CD14-positive monocyte (primary cell): ENCODE results near the gene PRKD1. TPM values are rescaled to one million over a fixed set of nuclear protein-coding genes. Genes with fewer than 3 reads are reported as not detected.

Experiments used
- DNase-seq, 3 donors: peaks; one replicate each; pipeline ENCODE4 v3.0.0-alpha.2; 2011 to 2022
- H2AFZ ChIP-seq: 2 replicates; pipeline ENCODE4 v1.6.0; 2012; ENCODE audit warnings: mild to moderate bottlenecking, low read depth, low read length, inconsistent platforms; ENCODE audit not compliant: insufficient read depth, poor library complexity, severe bottlenecking
- H3K27ac ChIP-seq, 2 donors: 1 replicate in 1 of 2; 2 replicates in 1 of 2; pipeline ENCODE4 v1.5.1; 2012 to 2013; ENCODE audit warnings: low read length in 2 of 2, control low read depth in 1 of 2, inconsistent platforms in 1 of 2, low read depth in 1 of 2, mild to moderate bottlenecking in 1 of 2
- H3K27me3 ChIP-seq, 2 donors: one replicate each; pipeline versions ENCODE4 v1.6.0 to v1.6.1; 2011 to 2013; ENCODE audit warnings: low read length in 2 of 2; ENCODE audit not compliant: control insufficient read depth in 2 of 2, insufficient read depth in 2 of 2
- H3K36me3 ChIP-seq, 2 donors: replicated peaks in 1 of 2; 1 replicate in 1 of 2; 2 replicates in 1 of 2; pipeline versions ENCODE4 v1.5.1 to v1.6.1; 2012 to 2013; ENCODE audit warnings: low read length in 2 of 2, control low read depth in 1 of 2, inconsistent platforms in 1 of 2, mild to moderate bottlenecking in 1 of 2; ENCODE audit not compliant: insufficient read depth in 2 of 2, control insufficient read depth in 1 of 2
- H3K4me1 ChIP-seq, 2 donors: 1 replicate in 1 of 2; 2 replicates in 1 of 2; pipeline versions ENCODE4 v1.5.1 to v1.6.1; 2012 to 2013; ENCODE audit warnings: low read length in 2 of 2, control low read depth in 1 of 2, inconsistent platforms in 1 of 2, mild to moderate bottlenecking in 1 of 2, moderate library complexity in 1 of 2; ENCODE audit not compliant: insufficient read depth in 2 of 2, control insufficient read depth in 1 of 2
- H3K4me2 ChIP-seq: replicated peaks from 2 replicates; pipeline ENCODE3; 2012; ENCODE audit warnings: low read length, moderate library complexity, mild to moderate bottlenecking; ENCODE audit not compliant: poor library complexity, severe bottlenecking; ENCODE audit errors: extremely low read depth
- H3K4me3 ChIP-seq, 3 experiments: fragments of 200-600 bp in 1 of 3; sonication (generic) in 1 of 3; replicated peaks in 1 of 3; 1 replicate in 2 of 3; 2 replicates in 1 of 3; pipeline ENCODE4 v1.5.1; 2011 to 2013; ENCODE audit warnings: low read length in 3 of 3, mild to moderate bottlenecking in 3 of 3, control low read depth in 2 of 3, low read depth in 2 of 3, inconsistent platforms in 1 of 3, moderate library complexity in 1 of 3
- H3K79me2 ChIP-seq: 2 replicates; pipeline ENCODE4 v1.6.0; 2012; ENCODE audit warnings: mild to moderate bottlenecking, control low read depth, inconsistent platforms, low read length, moderate library complexity; ENCODE audit not compliant: insufficient read depth
- H3K9ac ChIP-seq: 2 replicates; pipeline ENCODE4 v1.6.0; 2017; ENCODE audit warnings: low read length, mild to moderate bottlenecking; ENCODE audit not compliant: insufficient read depth, poor library complexity, severe bottlenecking
- H3K9me3 ChIP-seq, 2 donors: replicated peaks in 1 of 2; 1 replicate in 1 of 2; 2 replicates in 1 of 2; pipeline versions ENCODE4 v1.5.1 to v1.6.1; 2012 to 2013; ENCODE audit warnings: low read length in 2 of 2, control low read depth in 1 of 2; ENCODE audit not compliant: control insufficient read depth in 1 of 2, insufficient read depth in 1 of 2
- H4K20me1 ChIP-seq: 2 replicates; pipeline ENCODE4 v1.6.0; 2012; ENCODE audit warnings: mild to moderate bottlenecking, low read length, control low read depth, moderate library complexity; ENCODE audit not compliant: insufficient read depth
- H3K27ac Mint-ChIP-seq, 7 donors: one replicate each; pipeline ENCODE4 v1.8.0; 2020; ENCODE audit warnings: mild to moderate bottlenecking in 7 of 7, mixed read lengths in 7 of 7, moderate library complexity in 6 of 7, inconsistent platforms in 2 of 7
- H3K27me3 Mint-ChIP-seq, 3 donors: one replicate each; pipeline ENCODE4 v1.8.0; 2021 to 2022; ENCODE audit warnings: low read depth in 3 of 3, mild to moderate bottlenecking in 3 of 3, mixed read lengths in 3 of 3, moderate library complexity in 3 of 3, inconsistent platforms in 1 of 3
- H3K36me3 Mint-ChIP-seq, 2 donors: one replicate each; pipeline ENCODE4 v1.8.0; 2020; ENCODE audit warnings: mixed read lengths in 2 of 2, inconsistent platforms in 1 of 2, mild to moderate bottlenecking in 1 of 2
- H3K4me1 Mint-ChIP-seq: one replicate; pipeline ENCODE4 v1.8.0; 2020; ENCODE audit warnings: mild to moderate bottlenecking, mixed read lengths
- H3K4me3 Mint-ChIP-seq, 2 donors: one replicate each; pipeline ENCODE4 v1.8.0; 2020; ENCODE audit warnings: mild to moderate bottlenecking in 2 of 2, mixed read lengths in 2 of 2, moderate library complexity in 1 of 2
- H3K9me3 Mint-ChIP-seq, 7 donors: one replicate each; pipeline ENCODE4 v1.8.0; 2020 to 2022; ENCODE audit warnings: mixed read lengths in 7 of 7, mild to moderate bottlenecking in 6 of 7, moderate library complexity in 6 of 7, inconsistent platforms in 2 of 7
- CTCF ChIP-seq: fragments of 200-600 bp; IDR thresholded peaks from one replicate; pipeline ENCODE4 v1.8.0; 2022; ENCODE audit warnings: antibody characterized with exemption, mild to moderate bottlenecking
- WGBS: methylation state at CpG from one replicate; pipeline ENCODE4 v1.1.5; 2013; ENCODE audit warnings: missing lambda C conversion rate; ENCODE audit not compliant: insufficient coverage; 5-methylcytosine and 5-hydroxymethylcytosine counted together
- intact Hi-C, 2 donors: fragments of 100-400 bp; cut with micrococcal nuclease; formaldehyde crosslinking; loops; one replicate each; pipeline versions ENCODE4 v1.15.0 to v1.15.1; 2023
- polyA plus RNA-seq, 3 donors: library from polyadenylated mRNA; depleted of rRNA in 1 of 3; unstranded in 2 of 3; stranded (reverse) in 1 of 3; fragments of 300-500 nt in 2 of 3; fragments of >200 nt in 1 of 3; fragmentation: Illumina TruSeq in 2 of 3; gene quantifications; 1 replicate in 2 of 3; 2 replicates in 1 of 3; pipeline ENCODE4 v1.2.3, GENCODE V29; 2012 to 2021

The PRKD1 gene
- polyA plus RNA-seq, 3 donors, result not detected

- no peak overlapping the region for H2AFZ ChIP-seq
- 100% methylated on average over 3 of the region's 6 CpGs for WGBS
- no peaks in the 10 kb centered on the region for H3K4me1 Mint-ChIP-seq
- no peaks in the 10 kb centered on the region for H3K4me1 ChIP-seq
- intact Hi-C loops, result no loop called here
- no peak overlapping the region for H3K9ac ChIP-seq
- H3K27me3 Mint-ChIP-seq, result no peaks in the 10 kb centered on the region
- no peaks in the 10 kb centered on the region for H4K20me1 ChIP-seq
- no peak overlapping the region for H3K27ac Mint-ChIP-seq
- no peak overlapping the region for H3K27ac ChIP-seq
- no peaks in the 10 kb centered on the region for H3K27me3 ChIP-seq
- H3K4me3 ChIP-seq, result no peak overlapping the region
- H3K9me3 Mint-ChIP-seq, result peaks cover 0 to 5% (median 4%) of the 10 kb centered on the region in 7 donors
- no peaks in the 10 kb centered on the region for H3K36me3 ChIP-seq
- DNase-seq, result no peak
- no peak for TF ChIP-seq CTCF
- no peaks in the 10 kb centered on the region for H3K36me3 Mint-ChIP-seq
- no peak overlapping the region for H3K4me2 ChIP-seq
- H3K9me3 ChIP-seq, result peaks cover 0 to 10% of the 10 kb centered on the region in 2 donors
- H3K79me2 ChIP-seq, result no peaks in the 10 kb centered on the region
- H3K4me3 Mint-ChIP-seq, result no peak overlapping the region
Measured at GRCh38 chr14:29759521-29760340, 167.9 kb downstream of the PRKD1 start.

- Mint-ChIP-seq H3K4me3 (no peak overlapping the region), H3K27ac (no peak overlapping the region), H3K27me3 (peaks cover 0 to 2% (median 0%) of the 10 kb centered on the region in 3 donors), H3K9me3 (peaks cover 0 to 4% (median 0%) of the 10 kb centered on the region in 7 donors), H3K36me3 (no peaks in the 10 kb centered on the region), H3K4me1 (no peaks in the 10 kb centered on the region)
- H3K9ac ChIP-seq, result no peak overlapping the region
- no peaks in the 10 kb centered on the region for H4K20me1 ChIP-seq
- WGBS, result no CpG with 5 or more reads among the region's 3 CpGs
- no peaks in the 10 kb centered on the region for H3K79me2 ChIP-seq
- intact Hi-C loops, result no loop called here
- H3K9me3 ChIP-seq, result peaks cover 0 to 6% of the 10 kb centered on the region in 2 donors
- DNase-seq, result no peak
- H3K36me3 ChIP-seq, result no peaks in the 10 kb centered on the region
- TF ChIP-seq CTCF, result no peak
- no peak overlapping the region for H3K4me3 ChIP-seq
- H2AFZ ChIP-seq, result no peak overlapping the region
- no peak overlapping the region for H3K4me2 ChIP-seq
- H3K27ac ChIP-seq, result no peak overlapping the region
- no peaks in the 10 kb centered on the region for H3K27me3 ChIP-seq
- no peaks in the 10 kb centered on the region for H3K4me1 ChIP-seq
Measured at GRCh38 chr14:29757711-29758233, 169.9 kb downstream of the PRKD1 start.
